Large intestine (tissue), 3 donors: ENCODE results near the gene RAB3A. TPM values are rescaled to one million over a fixed set of nuclear protein-coding genes. Genes with fewer than 3 reads are reported as not detected.

Source experiments
- DNase-seq, 2 donors: peaks; one replicate each; pipeline versions ENCODE4 v3.0.0 to v3.0.0-alpha.2; 2013
- H3K27ac ChIP-seq: one replicate; pipeline ENCODE4 v1.5.1; 2013; ENCODE audit warnings: low read length
- H3K27me3 ChIP-seq: 2 replicates; pipeline ENCODE4 v1.6.1; 2013; ENCODE audit warnings: low read length; ENCODE audit not compliant: control insufficient read depth, insufficient read depth
- H3K36me3 ChIP-seq: 2 replicates; pipeline ENCODE4 v1.6.1; 2013; ENCODE audit warnings: low read length; ENCODE audit not compliant: control insufficient read depth, insufficient read depth
- H3K4me1 ChIP-seq: one replicate; pipeline ENCODE4 v1.6.1; 2013; ENCODE audit warnings: low read length; ENCODE audit not compliant: control insufficient read depth, insufficient read depth
- H3K4me3 ChIP-seq: one replicate; pipeline ENCODE4 v1.5.1; 2013; ENCODE audit warnings: low read length
- H3K9me3 ChIP-seq: one replicate; pipeline ENCODE4 v1.6.1; 2013; ENCODE audit warnings: mild to moderate bottlenecking, low read depth, low read length, moderate library complexity; ENCODE audit not compliant: control insufficient read depth
- WGBS: methylation state at CpG from one replicate; pipeline ENCODE4 v1.1.5; 2013; ENCODE audit warnings: low lambda C conversion rate; ENCODE audit not compliant: insufficient coverage; 5-methylcytosine and 5-hydroxymethylcytosine counted together
- polyA plus RNA-seq: library from polyadenylated mRNA; unstranded; fragments of 120-200 nt; gene quantifications from one replicate; pipeline ENCODE4 v1.2.1, GENCODE V29; 2013

The RAB3A gene
- polyA plus RNA-seq, 1 donor, result 5.3 TPM

DNA sequence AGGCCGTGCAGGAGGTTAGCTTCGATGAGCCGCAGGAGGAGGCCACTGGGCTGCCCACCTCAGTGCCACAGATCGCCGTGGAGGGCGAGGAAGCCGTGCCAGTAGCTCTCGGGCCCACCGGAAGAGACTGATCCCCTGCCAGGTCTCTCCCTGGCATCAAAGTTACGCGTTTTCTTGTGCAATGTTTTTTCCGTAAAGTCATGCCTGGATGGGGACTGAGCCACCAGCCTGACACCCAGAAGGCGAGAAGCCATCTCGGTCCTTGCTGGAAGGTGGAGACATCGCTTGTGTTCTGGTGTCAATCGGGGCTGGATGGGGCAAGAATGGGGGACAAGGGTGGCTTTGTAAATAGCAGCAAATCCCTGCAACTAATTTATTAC is 54.3 kb downstream of the RAB3A start:
- DNase-seq, result no peak
- H3K27me3 ChIP-seq, result no peaks in the 10 kb centered on the region
- WGBS, result no CpG with 5 or more reads among the region's 16 CpGs
- no peak overlapping the region for H3K4me3 ChIP-seq
- H3K9me3 ChIP-seq, result no peaks in the 10 kb centered on the region
- H3K36me3 ChIP-seq, result peaks cover 39% of the 10 kb centered on the region
- no peak overlapping the region for H3K27ac ChIP-seq
- H3K4me1 ChIP-seq, result peaks cover 11% of the 10 kb centered on the region

DNA sequence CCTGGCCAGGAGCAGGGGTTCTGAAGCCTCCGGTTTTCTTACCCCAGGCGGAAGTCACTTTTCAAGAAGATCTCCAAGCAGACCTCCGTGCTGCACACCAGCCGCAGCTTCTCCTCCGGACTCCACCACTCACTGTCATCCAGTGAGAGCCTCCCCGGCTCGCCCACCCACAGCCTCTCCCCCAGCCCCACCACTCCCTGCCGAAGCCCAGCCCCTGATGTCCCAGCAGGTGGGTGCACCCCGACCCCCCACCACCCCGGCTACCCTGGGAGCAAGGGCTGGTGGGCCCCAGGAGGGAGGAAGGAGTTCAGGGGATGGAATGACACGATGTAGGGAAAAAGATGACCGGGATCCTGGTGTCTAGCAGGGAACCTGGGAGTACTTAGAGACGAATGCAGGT is 56.4 kb downstream of the RAB3A start:
- Histone ChIP-seq H3K36me3 (peaks cover 60% of the 10 kb centered on the region), H3K27me3 (no peaks in the 10 kb centered on the region), H3K4me1 (peaks cover 8% of the 10 kb centered on the region), H3K9me3 (no peaks in the 10 kb centered on the region), H3K4me3 (no peak overlapping the region), H3K27ac (no peak overlapping the region)
- no peak for DNase-seq
- WGBS, result no CpG with 5 or more reads among the region's 13 CpGs

Other genes with a start within 250 kb of the RAB3A start
- gene KCNN1, start 236.9 kb downstream of the RAB3A start, polyA plus RNA-seq, result 1.1 TPM
- gene ARRDC2, start 195.9 kb downstream of the RAB3A start, polyA plus RNA-seq, result 7.7 TPM
- gene IL12RB1, start 117.1 kb downstream of the RAB3A start, polyA plus RNA-seq, result 1.2 TPM
- 27.9 TPM for gene MAST3, start 106.3 kb downstream of the RAB3A start, polyA plus RNA-seq
- gene PIK3R2, start 50.9 kb downstream of the RAB3A start, polyA plus RNA-seq, result 67.7 TPM
- gene IFI30, start 30.2 kb downstream of the RAB3A start, polyA plus RNA-seq, result 270 TPM
- 7.3 TPM for gene MPV17L2, start 10.8 kb downstream of the RAB3A start, polyA plus RNA-seq
- 1.2 TPM for gene PDE4C, start 22.4 kb upstream of the RAB3A start, polyA plus RNA-seq
- 5.5 TPM for gene IQCN, start 70.4 kb upstream of the RAB3A start, polyA plus RNA-seq
- 163 TPM for gene JUND, start 77.6 kb upstream of the RAB3A start, polyA plus RNA-seq
- 94.8 TPM for gene LSM4, start 119.0 kb upstream of the RAB3A start, polyA plus RNA-seq
- 77.2 TPM for gene PGPEP1, start 136.6 kb upstream of the RAB3A start, polyA plus RNA-seq
- gene GDF15, start 182.1 kb upstream of the RAB3A start, polyA plus RNA-seq, result 20.3 TPM
- gene LRRC25, start 193.6 kb upstream of the RAB3A start, polyA plus RNA-seq, result 3.1 TPM
- 105 TPM for gene SSBP4, start 215.4 kb upstream of the RAB3A start, polyA plus RNA-seq
- 64.4 TPM for gene ISYNA1, start 234.1 kb upstream of the RAB3A start, polyA plus RNA-seq